Fibroblast of skin of back (primary cell): Measurements from ENCODE around the gene CANT1.
"Not testable (repeated sequence)": the region's sequence is repeated elsewhere in the genome, so short reads cannot be mapped to it uniquely, and the experiment has no call there.

Source experiments
- DNase-seq: peaks from one replicate; pipeline ENCODE4 v3.0.0-alpha.2; 2013

CANT1 gene

DNA sequence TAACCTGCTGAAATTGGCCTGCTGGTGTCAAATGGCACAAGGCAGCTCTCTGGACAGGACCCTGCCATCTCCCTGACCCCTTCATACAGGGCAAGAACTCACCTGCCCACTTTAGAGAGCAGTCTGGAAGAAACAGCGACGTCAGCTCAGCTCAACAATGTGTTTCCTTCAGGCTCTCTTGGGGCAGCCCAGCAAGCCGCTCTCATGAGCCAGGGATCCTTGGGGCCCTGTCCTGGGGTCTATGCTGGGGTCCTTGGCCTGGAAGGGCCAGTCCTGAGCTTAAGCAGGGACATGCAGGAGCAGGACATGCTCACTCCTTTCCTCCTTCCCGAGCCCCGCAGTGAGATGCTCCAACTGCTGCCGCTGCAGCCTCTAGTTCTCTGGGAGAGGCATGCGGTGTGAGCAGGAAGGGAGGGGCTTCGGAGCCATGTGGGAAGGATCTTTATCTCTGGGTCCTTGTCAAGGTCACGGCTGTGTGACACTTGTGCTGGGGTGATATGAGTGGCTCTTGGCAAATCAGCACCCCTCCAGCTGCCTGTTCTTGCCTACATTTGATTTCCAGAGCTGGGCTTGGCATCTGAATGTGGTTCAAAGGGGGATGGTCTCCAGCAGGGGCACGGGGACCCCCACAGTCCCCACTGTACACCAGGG lies 17.8 kb upstream of the CANT1 start:
- DNase-seq: no peak

DNA sequence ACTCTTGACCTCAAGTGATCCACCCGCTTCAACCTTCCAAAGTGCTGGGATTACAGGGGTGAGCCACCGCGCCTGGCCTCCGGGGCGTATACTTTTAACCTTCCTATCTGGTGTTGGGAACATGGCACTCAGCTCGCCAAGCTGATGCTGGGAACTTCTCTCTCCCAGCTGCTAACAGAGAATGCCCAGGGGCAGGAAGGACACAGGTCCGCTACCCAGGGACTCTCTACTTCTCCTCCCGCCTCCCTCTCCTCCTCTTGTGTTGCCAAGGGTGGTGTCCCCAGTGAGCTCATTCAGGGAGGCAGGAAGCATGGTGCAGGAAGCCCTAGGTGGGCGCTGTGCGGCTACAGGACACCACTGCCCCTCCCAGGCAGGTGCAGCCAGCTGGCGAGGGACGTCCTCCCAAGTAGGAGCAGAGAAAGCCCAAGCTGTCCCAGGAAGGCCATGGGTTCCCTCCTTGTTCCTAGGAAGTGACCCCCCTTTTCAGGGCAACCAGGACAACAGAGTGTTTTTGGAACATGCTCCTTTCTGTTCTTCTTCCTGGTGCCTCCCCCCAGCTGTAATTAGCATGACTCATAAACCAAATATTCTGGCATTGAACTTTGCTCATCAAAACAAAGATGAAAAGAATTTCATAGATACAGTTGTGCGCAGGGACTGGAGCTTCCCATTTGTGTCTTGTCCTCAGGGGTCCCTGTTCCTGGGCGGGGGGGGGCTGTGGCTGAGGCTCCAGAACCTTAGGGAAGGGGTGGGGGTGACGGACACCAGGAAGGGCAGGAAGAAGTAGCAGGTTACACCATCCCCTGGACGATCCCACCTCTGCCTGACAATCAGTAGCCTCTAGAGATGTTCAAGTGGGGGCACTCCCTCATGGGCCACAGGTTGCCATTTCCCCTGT lies 17.1 kb upstream of the CANT1 start:
- DNase-seq: peak; percentile 78

DNA sequence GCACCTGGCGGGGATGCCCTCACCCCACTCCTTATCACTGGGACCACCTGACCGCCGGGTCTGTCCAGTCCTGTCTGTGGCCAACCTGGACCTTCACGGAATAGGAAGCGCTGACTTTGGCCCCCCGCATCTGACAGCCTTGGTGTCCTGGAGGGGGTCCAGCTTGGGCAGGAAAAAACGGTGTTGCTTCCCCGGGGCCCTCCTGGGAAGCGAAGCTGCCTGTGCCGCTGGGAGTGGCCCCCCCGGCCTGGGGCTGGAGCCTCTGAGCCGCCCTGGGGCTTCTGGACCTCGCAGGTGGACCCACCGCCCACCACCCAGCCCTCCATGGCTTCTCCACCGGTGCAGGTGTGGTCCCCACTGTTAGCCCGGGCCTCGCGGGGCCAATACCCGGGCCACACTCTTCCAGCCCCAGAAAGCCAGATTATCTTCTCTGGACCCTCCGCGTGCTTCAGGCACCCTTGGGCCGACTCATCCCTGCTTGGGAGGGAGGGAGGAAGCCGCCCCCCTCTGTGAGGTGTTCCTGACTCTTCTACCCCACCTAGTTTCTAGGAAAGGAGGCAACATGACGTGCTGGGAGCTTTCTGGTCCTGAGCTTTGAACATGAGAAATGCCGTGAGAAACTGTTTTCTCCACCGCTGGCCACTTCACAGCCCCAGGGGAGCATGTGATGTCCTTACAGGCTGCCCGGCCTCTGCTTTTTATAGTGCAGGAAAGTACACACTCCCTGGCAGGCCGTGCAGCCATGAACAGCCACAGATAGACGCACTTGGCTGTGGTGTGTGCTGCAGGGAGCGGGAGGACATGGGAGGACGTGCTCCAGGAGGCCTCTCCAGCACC lies 15.6 kb upstream of the CANT1 start:
- no peak for DNase-seq

DNA sequence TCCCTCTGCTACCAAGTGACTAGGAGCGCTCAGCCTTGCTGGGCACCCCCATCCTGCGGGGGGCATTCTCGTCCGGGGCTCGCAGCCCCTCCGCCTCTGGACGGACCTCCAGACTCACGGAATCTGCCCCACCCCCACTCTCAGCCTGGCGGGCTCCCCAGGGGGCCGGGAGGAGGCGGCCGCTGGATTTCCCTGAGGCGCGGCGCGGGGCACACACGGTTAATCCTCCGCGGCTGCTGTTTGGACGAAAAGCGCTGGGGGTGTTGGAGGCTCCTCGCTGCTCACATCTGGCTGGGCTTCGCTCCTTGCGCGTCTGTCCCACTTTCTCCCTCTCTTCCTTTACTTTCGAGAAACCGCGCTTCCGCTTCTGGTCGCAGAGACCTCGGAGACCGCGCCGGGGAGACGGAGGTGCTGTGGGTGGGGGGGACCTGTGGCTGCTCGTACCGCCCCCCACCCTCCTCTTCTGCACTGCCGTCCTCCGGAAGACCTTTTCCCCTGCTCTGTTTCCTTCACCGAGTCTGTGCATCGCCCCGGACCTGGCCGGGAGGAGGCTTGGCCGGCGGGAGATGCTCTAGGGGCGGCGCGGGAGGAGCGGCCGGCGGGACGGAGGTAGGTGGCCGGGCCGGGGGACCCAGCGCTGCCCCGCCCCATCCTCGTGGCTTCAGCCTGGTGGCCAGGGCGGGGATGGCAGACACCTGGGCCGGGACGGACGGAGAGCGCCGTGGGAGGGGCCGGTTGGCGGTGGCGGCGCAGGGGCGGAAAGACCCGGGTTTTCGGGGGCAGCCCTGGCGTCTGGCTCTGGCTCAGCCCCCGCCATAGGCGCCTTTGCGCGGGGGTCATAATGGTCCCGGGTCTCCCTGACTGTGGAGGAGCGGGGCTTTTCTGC lies 14.6 kb upstream of the CANT1 start, which contains the start of gene C1QTNF1:
Gene C1QTNF1, plus strand, starts transcription at position 284 of the 886 bp plus-strand sequence. CDS start 19,800 bp downstream, outside the sequence.
- peak; percentile 37 for DNase-seq

DNA sequence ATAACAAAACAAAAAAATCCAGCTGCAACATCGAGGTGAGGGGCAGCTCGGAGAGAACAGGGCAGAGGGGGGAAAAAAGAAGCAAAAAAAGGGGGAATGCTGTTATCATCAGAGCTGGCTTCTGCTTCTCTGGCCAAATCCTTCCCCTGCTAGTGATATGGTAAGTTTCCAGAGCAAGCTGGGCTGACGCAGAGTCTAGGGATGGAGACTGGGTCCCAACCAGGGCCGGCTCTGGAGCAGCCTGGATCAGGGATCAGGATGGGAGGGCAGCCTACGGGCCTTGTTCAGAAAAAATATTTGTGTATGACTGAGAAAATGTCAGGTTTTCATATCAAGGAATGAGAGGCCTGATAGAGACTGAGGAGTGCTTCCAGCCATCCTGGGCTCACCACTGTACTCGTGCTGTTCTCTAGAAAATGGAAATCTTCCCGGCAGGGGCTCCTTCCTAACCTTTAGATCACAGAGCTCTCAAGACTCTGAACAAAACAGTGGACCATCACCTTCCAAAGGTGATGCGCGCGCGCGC lies 13.7 kb upstream of the CANT1 start:
- no peak for DNase-seq

DNA sequence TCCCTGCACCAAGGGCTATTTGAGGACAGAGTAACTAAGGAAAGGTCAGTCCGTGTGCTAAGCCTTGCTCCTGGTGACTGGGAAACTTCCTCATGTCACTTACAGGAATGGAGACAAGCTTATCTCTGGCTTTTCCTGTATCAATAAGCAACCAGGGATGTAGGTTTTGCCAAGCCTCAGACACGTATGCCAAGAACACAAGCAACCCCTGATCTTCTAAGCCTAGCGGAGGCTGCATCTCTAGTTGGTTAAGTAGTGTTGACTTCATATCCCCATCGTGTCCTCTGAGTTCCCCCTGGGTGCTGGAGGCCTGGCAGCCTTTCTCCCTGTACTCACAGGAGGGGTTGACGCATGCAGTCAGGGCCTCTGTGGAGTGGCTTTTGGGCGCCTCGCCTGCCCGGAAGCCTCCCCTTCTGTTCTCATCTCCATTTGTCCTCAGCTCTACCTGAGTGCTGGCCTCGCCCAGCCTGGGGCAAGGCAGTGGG lies 13.0 kb upstream of the CANT1 start:
- DNase-seq: no peak

DNA sequence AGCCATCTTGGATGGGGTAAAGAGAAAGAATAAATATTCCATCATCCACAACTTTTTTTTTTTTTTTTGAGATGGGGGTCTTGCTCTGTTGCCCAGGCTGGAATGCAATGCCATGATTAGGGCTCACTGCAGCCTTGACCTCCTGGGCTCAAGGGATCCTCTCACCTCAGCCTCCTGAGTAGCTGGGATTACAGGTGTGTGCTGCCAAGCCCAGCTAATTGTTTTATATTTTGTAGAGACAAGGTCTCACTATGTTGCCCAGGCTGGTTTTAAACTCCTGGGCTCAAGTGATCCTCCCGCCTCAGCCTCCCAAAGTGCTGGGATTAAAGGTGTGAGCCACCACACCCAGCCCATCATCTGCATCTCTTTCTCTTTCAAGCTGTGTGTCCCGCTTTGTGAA lies 12.4 kb upstream of the CANT1 start:
- DNase-seq: not testable (repeated sequence)

DNA sequence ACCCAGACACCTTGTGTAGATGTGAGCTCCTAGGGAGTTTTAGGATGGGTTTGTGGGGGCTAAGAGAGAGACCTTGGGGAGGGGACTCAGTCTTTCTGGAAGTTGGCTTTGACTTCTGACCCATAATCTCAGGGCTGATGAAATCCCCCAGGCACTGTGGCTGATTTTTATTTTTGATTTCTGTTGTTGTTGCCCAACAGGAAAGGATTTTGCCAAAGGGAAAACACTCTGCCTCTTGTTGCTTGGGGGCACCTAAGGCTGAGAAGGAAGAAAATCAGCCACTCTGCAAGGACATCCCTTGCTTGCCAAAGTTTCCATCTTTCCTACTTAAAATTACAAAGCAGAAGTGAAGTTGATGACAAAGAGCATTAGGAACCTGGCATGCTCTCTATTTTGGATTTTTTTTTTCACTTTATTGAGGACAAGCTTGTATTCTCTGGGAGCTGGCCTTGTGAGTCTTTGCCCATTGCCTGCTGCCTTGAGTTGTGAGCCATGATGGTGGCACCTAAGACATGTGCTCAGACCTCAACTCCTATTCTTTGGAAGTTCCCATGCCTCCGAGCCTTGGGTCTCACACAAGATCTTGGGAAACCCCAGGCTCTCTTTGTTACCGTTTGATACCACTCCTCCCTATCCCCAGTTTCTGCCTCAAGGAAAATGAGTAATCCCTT lies 11.2 kb upstream of the CANT1 start:
- no peak for DNase-seq

DNA sequence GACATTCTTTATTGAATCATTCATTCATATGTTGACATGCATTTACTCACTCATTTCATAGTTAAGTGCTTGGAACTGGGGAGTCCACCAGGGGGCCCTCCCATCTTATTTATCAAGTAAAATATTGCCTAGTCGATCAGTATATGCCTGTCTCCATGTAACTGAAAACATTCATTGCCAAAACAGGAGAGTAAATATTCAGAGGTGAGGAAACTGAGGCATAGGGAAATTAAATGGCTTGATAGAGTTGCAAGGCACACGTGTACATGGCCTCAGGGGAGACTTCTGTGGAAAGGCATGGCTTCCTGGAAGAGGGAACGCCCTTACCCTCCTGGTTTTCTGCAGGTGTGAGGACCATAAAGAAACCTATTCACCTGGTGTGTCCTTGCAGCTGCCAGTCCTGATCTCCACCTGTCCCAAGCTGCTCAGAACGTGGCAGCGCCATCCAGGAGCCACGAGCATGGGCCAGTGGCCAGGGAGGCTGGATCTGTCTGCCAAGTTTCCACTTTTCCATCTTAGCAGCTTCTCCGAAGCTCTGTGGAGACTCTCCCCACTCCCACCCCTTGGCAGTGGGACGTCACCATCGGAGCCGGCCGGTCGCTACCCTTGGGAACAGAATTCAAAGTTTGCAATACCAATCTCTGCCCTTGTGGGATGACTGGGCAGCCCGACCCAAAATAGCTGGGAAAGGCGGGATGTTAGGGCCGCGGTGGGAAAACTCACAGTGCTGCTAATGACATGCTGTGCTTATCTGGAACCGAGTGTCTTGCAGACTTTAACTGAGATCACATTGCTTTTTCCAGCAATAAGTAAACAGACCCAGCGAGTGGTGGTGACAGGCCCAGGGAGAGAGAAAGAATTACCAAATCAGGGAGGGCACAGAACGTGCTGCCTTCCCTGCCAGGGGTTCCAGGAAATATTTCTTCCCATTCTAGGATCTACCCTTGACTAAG lies 10.3 kb upstream of the CANT1 start:
- DNase-seq: peak; percentile 67

DNA sequence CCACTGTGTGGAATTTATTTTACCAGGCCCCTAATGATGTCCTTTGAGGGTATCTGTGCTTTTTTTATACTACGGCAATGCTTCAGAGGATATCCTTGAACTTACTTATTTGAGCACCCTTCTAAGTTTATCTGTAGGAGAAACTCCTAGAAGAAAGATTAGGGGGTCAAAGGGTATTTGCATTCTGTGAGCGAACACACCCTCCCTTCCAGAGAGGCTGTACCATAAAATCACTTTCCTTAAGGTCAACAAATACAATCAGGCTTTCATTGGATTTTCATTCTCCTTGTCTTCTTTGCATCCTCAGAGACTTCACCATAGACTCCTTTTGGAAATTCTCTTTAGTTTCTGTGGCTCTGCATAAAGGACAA lies 9.7 kb upstream of the CANT1 start:
- DNase-seq: no peak

DNA sequence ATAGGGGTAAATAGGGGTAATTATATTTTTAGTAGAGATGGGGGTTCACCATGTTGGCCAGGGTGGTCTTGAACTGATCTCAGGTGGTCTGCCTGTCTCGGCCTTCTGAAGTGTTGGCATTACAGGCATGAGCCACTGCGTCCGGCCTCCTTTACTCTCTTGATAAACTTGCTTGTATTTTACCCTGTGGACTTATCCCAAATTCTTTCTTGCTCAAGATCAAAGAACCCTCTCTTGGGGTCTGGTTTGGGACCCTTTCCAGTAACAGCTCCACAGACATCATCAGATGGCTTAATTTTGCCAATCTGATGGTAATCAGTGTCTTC lies 8.8 kb upstream of the CANT1 start:
- no peak for DNase-seq

DNA sequence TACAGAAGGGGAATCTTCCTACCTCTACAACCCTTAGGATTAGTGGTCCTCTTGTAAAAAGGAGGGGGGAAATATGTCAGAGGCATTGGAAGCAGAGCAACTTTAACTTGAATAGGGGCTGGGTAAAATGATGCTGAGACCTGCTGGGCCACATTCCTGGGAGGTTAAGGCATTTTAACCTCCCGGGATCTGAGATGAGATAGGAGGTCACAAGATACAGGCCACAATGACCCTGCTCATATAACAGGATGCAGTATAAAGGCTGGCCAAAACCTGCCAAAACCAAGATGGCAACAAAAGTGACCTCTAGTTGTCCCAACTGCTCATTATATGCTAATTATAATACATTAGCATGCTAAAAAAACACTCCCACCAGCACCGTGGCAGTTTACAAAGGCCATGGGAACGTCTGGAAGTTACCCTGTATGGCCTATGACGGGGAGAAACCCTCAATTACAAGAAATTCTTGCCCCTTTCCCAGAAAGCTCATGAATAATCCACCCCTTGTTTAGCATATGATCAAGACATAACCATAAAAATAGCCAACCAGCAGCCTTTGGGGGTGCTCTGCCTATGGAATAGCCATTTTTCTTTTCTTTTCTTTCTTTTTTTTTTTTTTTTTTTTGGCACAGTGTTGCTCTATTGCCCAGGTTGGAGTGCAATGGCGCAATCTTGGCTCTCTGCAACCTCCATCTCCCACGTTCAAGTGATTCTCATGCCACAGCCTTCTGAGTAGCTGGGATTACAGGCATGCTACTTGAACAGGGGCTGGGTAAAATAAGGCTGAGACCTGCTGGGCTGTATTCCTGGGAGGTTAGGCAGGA lies 8.2 kb upstream of the CANT1 start:
- no peak for DNase-seq

DNA sequence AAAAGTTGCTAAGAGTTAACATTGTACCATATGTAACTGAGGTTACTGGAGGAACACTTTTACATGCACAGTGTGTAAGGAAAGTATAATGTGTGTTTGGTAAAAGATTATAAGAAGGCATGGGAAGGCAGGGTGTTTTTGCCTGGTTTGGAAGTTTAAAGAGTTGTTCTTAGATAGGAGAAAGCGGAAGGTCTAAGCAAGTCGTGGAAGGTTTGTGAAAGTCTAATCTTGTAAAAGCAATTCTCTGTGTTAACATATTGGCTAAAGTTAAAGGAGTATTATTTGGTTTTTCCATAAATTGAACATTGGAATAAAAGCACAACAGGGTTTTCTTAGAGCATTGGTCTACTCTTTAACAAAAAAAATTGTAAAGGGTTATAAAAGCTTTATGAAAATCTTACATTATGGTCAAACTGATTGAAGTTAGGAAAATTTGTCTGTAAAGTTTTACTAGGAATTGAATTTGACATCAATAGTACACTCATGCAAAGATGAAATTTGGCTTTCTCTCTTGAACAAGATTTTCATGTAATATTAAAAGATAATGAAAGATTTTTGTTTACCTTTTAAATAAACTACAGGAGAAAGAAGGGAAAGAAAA lies 4.7 kb upstream of the CANT1 start:
- DNase-seq: no peak

DNA sequence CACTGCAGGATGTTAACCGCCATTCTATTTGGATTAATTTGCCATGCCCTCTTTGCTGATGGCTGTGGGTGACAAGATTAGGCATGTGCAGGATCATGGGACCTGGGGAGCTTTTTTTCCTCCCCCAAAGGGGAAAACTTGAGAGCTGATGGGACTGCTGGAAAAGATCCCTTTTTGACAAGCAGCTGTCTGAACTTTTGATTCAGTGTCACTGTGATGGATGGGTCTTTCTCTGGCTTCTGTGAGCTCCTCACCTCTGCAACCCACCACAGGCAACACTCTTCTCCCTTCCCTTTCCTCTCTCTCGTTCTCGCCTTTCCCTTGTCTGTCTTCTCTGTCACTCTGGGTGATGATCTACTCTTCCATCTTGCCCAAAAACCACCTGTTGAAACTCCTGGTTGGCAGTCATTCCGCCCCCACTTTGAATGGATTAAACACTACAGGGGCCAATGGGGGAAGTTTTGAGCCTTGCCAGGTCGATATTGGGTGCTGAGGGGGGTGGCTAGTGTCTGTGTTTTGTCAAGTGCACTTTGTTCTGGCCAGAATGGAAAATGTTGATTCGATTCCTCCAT lies 3.1 kb upstream of the CANT1 start:
- no peak for DNase-seq

DNA sequence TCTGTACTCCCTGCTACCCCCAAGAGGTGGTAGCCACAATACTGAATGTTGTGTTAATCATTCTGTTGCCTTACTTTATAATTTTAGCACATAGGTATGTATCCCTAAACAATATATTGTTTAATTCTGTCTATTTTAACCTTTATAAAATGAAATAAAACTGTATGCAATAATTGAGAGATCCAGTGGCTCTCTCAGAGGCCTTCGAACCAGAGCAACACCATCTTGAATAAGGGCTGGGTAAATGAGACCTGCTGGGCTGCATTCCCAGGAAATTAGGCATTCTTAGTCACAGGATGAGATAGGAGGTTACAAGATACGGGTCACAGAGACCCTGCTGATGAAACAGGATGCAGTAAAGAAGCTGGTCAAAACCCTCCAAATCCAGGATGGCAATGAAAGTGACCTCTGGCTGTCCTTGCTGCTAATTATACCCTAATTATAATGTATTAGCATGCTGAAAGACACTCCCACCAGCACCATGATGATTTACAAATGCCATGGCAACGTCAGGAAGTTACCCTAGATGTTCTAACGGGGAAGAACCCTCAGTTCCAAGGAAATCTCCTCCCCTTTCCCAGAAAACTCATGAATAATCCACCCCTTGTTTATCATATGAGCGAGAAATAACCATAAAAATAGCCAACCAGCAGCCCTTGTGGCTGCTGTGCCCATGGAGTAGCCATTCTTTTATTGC lies 2.0 kb upstream of the CANT1 start:
- peak; percentile 70 for DNase-seq

DNA sequence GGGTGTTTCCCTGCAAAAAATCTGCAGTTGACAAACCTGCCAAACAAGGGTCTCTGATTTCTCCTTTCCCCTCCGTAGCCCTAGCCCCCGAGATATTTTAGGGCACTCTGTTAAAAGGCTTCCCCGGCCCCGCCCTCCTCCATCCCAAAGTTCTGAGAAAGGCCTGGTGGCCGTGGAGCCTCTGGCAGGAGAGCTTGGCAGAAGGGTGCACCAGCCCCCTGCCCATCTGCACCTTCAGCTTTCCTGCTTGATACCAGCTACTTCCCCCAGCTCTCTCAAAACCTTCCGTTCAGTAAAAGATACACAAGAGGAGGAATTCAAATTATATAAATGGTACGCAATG lies 711 bp upstream of the CANT1 start:
- no peak for DNase-seq

DNA sequence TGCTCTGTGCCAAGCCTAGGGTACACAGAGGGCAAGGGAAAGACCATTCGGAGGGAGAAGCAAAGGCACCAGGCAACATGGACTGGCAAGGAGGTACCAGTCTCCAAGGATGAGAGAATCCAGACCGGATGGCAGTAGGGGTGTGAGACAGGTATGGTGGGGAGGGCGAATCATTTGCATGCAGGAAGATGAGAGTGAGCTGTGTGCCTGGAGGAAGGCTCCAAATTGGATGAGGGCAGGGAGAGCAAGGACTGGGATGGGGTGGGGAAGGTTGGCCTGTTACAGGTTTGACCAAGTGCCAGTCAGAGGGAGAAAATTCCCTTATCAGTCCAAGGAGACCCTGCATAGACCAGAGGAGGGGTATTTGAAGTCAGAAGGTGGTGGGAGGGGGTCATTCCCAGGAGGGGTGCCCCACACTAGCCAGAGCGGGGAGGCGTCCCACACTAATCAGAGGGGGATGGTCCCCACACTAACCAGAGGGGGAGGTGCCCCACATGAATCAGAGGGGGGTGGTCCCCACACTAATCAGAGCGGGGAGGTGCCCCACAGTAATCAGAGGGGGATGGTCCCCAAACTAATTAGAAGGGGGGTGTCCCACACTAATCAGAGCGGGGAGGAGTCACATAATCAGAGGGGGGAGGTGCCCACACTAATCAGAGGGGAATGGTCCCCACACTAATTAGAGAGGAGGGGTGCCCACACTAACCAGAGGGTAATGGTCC lies 737 bp downstream of the CANT1 start:
- DNase-seq: no peak
